Activated CD4-positive, alpha-beta T cell treated with anti-CD3 and anti-CD28 coated beads for 48 hours (primary cell): ENCODE measurements around the gene NDUFA11.
"Not testable (repeated sequence)": the region's sequence is repeated elsewhere in the genome, so short reads cannot be mapped to it uniquely, and the experiment has no call there.

Experiments
- DNase-seq: peaks from one replicate; pipeline ENCODE4 v3.0.0-alpha.2; 2020

The NDUFA11 gene

GRCh38 chr19:5884065-5884811 is 19.4 kb downstream of the NDUFA11 start:
- not testable (repeated sequence) for DNase-seq

- not testable (repeated sequence) for DNase-seq
Measured at GRCh38 chr19:5883157-5883873, 20.3 kb downstream of the NDUFA11 start.

- no peak for DNase-seq
Measured at GRCh38 chr19:5882421-5882968, 21.1 kb downstream of the NDUFA11 start.

GRCh38 chr19:5881543-5882299 is 21.9 kb downstream of the NDUFA11 start:
- no peak for DNase-seq

GRCh38 chr19:5880604-5881078 is 22.9 kb downstream of the NDUFA11 start:
- no peak for DNase-seq

DNA sequence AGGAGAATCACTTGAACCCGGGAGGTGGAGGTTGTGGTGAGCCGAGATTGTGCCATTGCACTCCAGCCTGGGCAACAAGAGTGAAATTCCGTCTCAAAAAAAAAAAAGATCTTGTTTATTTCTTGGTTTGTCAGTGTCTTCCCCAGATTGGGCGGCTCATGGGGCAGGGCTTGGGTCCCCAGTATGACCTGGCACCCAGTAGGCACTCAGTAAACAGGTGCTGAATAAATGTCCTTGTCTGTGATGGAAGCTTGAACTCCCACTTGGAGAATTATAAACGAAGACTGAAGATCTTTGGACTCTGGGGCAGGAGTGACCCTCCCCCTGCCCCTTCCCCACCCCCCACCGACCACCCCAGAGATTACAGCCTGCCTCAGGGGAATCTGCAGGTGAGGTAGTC is 23.4 kb downstream of the NDUFA11 start:
- no peak for DNase-seq

- DNase-seq: no peak
Measured at GRCh38 chr19:5877882-5878281, 25.7 kb downstream of the NDUFA11 start.

DNA sequence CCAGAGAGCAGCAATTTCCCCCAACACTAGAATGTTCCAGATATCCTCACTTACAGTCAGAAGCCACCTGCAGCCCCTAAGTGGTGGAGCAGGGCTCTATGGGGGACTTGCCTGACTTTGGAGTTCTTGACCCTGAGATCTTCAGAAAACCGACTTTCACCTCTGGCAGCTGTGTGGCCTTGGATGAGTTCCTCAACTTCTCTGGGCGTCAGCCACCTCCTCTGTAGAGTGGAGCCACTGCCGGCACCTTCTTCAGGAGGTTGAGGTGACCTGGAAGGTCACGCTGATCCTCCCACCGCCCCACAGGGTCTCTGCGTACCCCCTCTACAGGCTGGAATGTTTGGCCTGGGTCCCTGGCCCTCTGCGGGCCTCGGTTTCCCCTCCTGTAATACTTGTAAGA is 26.2 kb downstream of the NDUFA11 start:
- DNase-seq: no peak

- not testable (repeated sequence) for DNase-seq
Measured at GRCh38 chr19:5874496-5874895, 29.1 kb downstream of the NDUFA11 start.

- no peak for DNase-seq
Measured at GRCh38 chr19:5873617-5874199, 29.9 kb downstream of the NDUFA11 start.

DNA sequence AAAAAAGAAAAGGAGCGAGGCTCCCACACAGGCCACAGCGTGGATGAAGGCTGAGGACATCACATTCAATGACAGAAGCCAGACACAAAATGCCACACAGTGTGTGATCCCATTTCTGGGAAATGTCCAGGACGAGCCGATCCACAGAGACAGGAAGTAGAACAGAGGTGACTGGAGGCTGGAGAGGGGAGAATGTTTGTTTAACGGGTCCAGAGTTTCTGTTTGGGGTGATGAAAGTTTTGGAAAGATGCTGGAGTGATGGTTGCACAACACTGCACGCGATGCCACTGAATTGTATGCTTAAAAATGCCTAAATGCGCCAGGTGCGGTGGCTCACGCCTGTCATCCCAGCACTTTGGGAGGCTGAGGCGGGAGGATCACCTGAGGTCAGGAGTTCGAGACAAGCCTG is 32.6 kb downstream of the NDUFA11 start:
- no peak for DNase-seq

GRCh38 chr19:5867201-5868136 is 36.1 kb downstream of the NDUFA11 start:
- no peak for DNase-seq

DNA sequence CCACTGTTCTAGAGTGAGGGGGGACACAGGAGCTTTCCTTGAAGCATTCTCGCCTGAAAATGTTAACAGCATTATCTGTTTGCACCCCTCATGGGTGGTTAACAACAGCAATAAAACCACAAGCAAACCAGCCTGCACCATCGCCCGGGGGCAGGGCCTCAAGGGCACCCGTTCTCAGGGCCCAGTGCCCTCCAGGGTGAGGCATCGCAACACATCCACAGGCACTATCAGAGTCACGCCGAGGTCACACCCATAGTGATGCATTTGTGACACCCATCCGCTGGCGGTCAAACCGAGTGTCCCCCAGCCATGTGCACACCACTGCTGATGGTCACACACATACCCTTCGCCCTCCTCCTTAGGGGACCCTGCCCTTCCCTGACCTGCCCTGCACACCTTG is 37.8 kb downstream of the NDUFA11 start:
- no peak for DNase-seq

DNA sequence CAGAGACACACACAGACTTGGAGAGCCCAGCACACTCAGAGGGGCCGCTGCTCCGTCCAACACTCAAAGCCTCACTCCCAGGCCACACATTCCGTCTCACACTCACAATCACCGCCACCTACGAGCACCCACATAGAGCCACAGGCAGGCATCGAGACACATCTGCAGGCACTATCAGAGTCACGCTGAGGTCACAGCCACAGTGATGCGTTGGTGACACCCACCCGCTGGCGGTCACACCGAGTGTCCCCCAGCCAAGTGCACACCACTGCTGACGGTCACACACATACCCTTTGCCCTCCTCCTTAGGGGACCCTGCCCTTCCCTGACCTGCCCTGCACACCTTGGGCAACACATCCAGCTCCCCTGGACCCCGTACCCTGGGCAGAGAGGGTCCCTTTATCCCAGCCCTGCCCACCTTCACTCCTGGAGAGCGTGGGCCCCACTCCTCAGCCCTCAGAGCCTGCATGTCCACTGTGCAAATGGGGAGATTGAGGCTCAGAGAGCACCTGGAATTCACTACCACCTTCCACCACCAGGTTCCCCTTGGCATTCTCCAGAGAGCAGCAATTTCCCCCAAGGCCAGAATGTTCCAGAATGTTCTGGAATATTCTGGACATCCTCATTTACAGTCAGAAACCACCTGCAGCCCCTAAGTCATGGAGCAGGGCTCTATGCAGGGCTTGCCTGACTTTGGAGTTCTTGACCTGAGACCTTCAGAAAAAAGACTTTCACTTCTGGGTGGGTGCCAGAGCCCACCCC is 38.7 kb downstream of the NDUFA11 start:
- DNase-seq: no peak

- DNase-seq: no peak
Measured at GRCh38 chr19:5864013-5864720, 39.4 kb downstream of the NDUFA11 start.

- DNase-seq: no peak
Measured at GRCh38 chr19:5863030-5863665, 40.4 kb downstream of the NDUFA11 start.

DNA sequence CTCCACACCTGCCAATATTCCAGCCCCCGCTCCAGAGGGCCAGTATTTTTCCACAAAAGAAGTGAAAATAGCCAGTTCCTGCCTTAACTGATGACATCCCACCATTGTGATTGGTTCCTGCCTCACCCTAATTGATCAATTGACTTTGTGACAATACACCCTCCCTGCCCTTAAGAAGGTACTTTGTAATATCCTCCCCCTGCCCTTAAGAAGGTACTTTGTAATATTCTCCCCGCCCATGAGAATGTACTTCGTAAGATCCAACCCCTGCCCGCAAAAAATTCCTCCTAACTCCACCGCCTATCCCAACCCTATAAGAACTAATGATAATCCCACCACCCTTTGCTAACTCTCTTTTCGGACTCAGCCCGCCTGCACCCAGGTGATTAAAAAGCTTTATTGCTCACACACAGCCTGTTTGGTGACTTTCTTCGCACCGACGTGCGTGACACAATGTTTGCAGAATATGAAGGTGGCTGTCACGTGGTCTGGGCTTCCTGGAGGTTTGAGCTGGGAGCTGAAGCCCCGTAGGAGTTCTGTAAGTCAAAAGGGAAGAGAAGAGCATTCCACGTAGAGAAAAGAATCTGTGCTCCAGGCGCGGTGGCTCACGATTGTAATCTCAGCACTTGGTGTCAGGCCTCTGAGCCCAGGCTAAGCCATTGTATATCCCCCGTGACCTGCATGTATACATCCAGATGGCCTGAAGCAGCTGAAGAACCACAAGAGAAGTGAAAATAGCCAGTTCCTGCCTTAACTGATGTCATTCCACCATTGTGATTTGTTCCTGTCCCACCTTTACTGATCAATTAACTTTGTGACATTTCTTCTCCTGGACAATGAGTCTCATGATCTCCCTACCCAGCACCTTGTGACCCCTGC is 46.1 kb downstream of the NDUFA11 start:
- no peak for DNase-seq

DNA sequence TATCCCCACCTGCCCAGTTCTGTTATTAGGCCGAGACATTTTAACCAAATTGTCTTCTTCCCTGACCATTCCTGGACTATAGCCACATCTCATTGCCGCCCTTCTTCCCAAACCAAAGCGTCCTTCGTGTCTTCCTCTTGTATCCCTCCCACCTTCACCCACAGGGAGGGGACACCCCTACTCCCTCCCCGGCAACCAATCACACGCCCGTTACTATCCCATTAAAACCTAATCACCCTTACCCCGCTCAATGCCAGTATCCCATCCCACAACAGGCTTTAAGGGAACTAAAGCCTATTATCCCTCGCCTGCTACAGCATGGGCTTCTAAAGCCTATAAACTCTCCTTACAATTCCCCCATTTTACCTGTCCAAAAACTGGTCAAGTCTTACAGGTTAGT is 48.4 kb downstream of the NDUFA11 start:
- DNase-seq: not testable (repeated sequence)

GRCh38 chr19:5854121-5854520 is 49.5 kb downstream of the NDUFA11 start:
- DNase-seq: not testable (repeated sequence)
